22Rv1 (cell line): ENCODE data around the gene SCG3.

Experiments
- CTCF ChIP-seq: fragments of 450-650 bp; IDR thresholded peaks from 2 replicates; pipeline ENCODE4 v1.5.1; 2017; ENCODE audit warnings: mild to moderate bottlenecking
- ZFX ChIP-seq: fragments of 450-650 bp; IDR thresholded peaks from 2 replicates; pipeline ENCODE4 v1.6.1; 2017; ENCODE audit warnings: antibody characterized with exemption, borderline replicate concordance

- TF ChIP-seq CTCF (no peak), ZFX (no peak)
Measured at GRCh38 chr15:51668446-51668845, 12.9 kb upstream of the SCG3 start.
